H1 (cell line): ENCODE data around the gene XKR7. TPM values are rescaled to one million over a fixed set of nuclear protein-coding genes. Genes with fewer than 3 reads are reported as not detected.

Experiments
- CHD1 ChIP-seq: IDR thresholded peaks from 2 replicates; pipeline ENCODE4 v1.6.1; 2012; ENCODE audit warnings: low read depth, low read length, improper control_type of control experiment
- RAD21 ChIP-seq, 2 experiments: IDR thresholded peaks in 1 of 2; conservative IDR thresholded peaks in 1 of 2; 2 replicates each; pipeline ENCODE4 v1.6.1; 2011; ENCODE audit warnings: low read depth in 2 of 2, low read length in 2 of 2, improper control_type of control experiment in 1 of 2, inconsistent platforms in 1 of 2, mild to moderate bottlenecking in 1 of 2, moderate library complexity in 1 of 2
- RNF2 ChIP-seq: fragments of 200-900, 300-1000 bp; sonication (generic); IDR thresholded peaks from 2 replicates; pipeline ENCODE4 v1.7.1; 2016; ENCODE audit warnings: borderline replicate concordance, low read depth, mild to moderate bottlenecking, antibody characterized with exemption, low read length; ENCODE audit not compliant: poor library complexity, severe bottlenecking; ENCODE audit errors: missing control alignments
- TAF1 ChIP-seq: IDR thresholded peaks from 2 replicates; pipeline ENCODE4 v1.6.1; 2011; ENCODE audit warnings: mild to moderate bottlenecking, low read depth, low read length
- ZNF274 ChIP-seq: IDR thresholded peaks from 2 replicates; pipeline ENCODE4 v1.7.0; 2012; ENCODE audit warnings: low read length, borderline replicate concordance; ENCODE audit errors: extremely low read depth
- polyA plus RNA-seq, 7 experiments: library from polyadenylated mRNA; depleted of rRNA in 3 of 7; stranded (reverse) in 5 of 7; unstranded in 2 of 7; fragments of >200 nt in 5 of 7; fragments of 200-250 nt in 2 of 7; gene quantifications; 1 replicate in 5 of 7; 2 replicates in 1 of 7; 4 replicates in 1 of 7; pipeline versions ENCODE4 v1.2.1 to v1.2.3, GENCODE V29; 2011 to 2013; ENCODE audit warnings: missing spikeins in 2 of 7, mixed read lengths in 2 of 7
- total RNA-seq: library from RNA; stranded (reverse); fragmentation: NEBNext Ultra II Directional; extraction: Animal tissue kit (Norgen Biotek cat#: 25700); gene quantifications from 2 replicates; pipeline ENCODE4 v1.2.1, GENCODE V29; 2021

XKR7 gene
- total and polyA plus RNA-seq, 2 of the 8 experiments (the other 6 are each of a cell fraction or from before 2014, with no cell fraction given), result 1.8 to 2.4 TPM

- TF ChIP-seq RNF2 (no peak), RAD21 (IDR thresholded peaks at IDR 0.05 in 1 of 2, conservative IDR thresholded peaks at IDR 0.05 in 1 of 2; ENCODE audit: low read depth in 2 of 2, low read length in 2 of 2) (no peak), CHD1 (no peak), ZNF274 (no peak), TAF1 (no peak)
- TF ChIP-seq, all 59 proteins: peak for 0
Observed at GRCh38 chr20:31988430-31989015, 20.6 kb downstream of the XKR7 start (continued).
